PFSK-1 (cell line): Measurements from ENCODE around the gene MTLN.

ENCODE experiments used
- POLR2AphosphoS5 ChIP-seq: IDR thresholded peaks from 2 replicates; pipeline ENCODE4 v1.6.1; 2012; ENCODE audit warnings: low read depth, mild to moderate bottlenecking, control low read depth, low read length, moderate library complexity
- TAF1 ChIP-seq: IDR thresholded peaks from 2 replicates; pipeline ENCODE4 v1.6.1; 2012; ENCODE audit warnings: low read length, control low read depth, borderline replicate concordance; ENCODE audit not compliant: insufficient read depth

DNA sequence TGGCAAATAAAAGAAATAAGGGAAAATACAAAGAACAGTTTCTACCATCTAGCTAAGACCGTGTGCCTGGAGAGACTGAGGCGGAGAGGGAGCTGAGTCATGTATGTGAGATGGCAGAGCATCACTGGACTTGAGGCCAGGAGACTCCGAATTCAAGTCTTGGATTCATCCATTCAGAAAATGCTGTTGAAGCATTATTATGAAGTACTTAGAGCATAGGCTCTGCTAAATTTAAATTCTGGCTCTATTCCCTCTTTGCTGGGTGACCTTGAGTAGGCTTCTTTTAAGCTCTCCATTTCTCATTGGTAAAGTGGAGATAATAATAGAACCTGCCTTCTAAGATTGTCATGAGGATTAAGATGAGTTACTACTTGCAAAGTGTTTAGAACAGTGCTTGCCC is 42.2 kb downstream of the MTLN start:
- TF ChIP-seq TAF1 (no peak), POLR2AphosphoS5 (no peak)
